Duodenal mucosa (tissue), 2 donors: ENCODE data around the gene MRGPRE.

Experiments used
- H3K27ac ChIP-seq: one replicate; pipeline ENCODE4 v1.7.0; 2013; ENCODE audit warnings: low read depth, low read length
- H3K27me3 ChIP-seq, 2 donors: one replicate each; pipeline ENCODE4 v1.7.0; 2013; ENCODE audit warnings: low read length in 2 of 2, control low read depth in 1 of 2; ENCODE audit not compliant: insufficient read depth in 2 of 2, control insufficient read depth in 1 of 2
- H3K36me3 ChIP-seq, 2 donors: one replicate each; pipeline ENCODE4 v1.7.0; 2013; ENCODE audit warnings: low read length in 2 of 2, control low read depth in 1 of 2; ENCODE audit not compliant: insufficient read depth in 2 of 2, control insufficient read depth in 1 of 2
- H3K4me1 ChIP-seq, 2 donors: one replicate each; pipeline ENCODE4 v1.7.0; 2013; ENCODE audit warnings: low read length in 2 of 2, control low read depth in 1 of 2; ENCODE audit not compliant: insufficient read depth in 2 of 2, control insufficient read depth in 1 of 2
- H3K4me3 ChIP-seq, 2 donors: one replicate each; pipeline ENCODE4 v1.7.0; 2013; ENCODE audit warnings: low read length in 2 of 2, low read depth in 1 of 2
- H3K9ac ChIP-seq, 2 donors: one replicate each; pipeline ENCODE4 v1.7.0; 2013; ENCODE audit warnings: low read length in 2 of 2, low read depth in 1 of 2
- H3K9me3 ChIP-seq, 2 donors: one replicate each; pipeline ENCODE4 v1.7.0; 2013; ENCODE audit warnings: low read length in 2 of 2, control low read depth in 1 of 2; ENCODE audit not compliant: control insufficient read depth in 1 of 2

MRGPRE gene

DNA sequence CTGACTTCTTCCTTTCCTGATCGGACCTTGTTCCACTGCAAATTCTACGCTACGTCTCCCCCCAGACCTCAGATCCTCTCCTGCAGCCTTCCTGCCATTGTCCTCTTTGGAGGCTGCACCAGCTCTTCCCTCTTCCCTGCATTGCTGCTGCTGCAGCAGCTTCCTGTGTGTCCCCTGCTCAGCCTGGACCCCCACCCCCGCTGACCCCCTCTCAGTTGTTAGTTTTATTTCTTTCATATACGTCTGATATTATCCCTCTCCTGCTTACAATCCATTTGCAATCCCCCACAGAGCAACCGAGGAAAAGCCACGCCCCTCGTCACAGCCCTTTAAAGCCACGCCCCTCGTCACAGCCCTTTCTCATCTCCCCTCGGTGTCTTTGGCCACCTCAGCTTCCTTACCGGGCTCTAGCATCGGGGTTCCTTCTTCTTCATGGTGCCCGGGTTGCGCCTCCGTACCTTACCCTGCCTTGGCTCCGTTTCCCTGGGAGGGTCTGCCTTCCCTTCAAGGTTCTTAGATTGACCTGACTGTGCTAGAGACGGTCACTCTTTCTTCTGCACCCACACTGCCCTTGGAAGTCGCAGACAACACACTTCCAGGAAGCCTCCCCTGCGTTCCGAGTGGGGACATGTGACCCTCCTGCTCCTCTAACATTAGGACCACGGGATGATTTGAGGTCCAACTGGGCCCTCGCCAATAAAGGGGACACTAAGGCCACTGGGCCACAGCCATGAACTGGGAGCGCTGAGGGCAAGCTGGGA lies 18.4 kb downstream of the MRGPRE start:
- no peak overlapping the region for H3K9ac ChIP-seq
- peaks cover 0 to 2% of the 10 kb centered on the region in 2 donors for H3K9me3 ChIP-seq
- H3K4me3 ChIP-seq: no peak overlapping the region
- H3K4me1 ChIP-seq: no peaks in the 10 kb centered on the region
- no peak overlapping the region for H3K27ac ChIP-seq
- no peaks in the 10 kb centered on the region for H3K36me3 ChIP-seq
- peaks cover 12 to 14% of the 10 kb centered on the region in 2 donors for H3K27me3 ChIP-seq

DNA sequence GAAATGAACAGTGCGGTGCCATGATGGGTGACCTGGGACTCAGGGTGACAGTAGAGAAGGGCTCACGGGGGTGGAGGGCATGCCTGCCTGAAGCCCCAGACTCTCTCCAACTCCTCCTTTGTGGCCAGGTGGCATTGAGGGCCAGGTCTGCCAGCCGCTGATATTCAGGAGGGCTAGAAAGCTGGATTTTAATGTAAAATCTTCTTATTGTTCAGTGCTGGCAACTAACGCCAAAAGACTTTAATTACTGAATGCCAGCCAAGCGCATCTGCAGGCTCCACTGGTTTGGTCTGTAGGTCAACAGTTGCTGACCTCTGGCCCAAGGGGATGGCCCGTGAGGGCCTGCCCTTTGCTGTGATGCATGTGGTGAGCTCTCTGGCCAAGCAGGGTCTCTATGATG lies 23.9 kb downstream of the MRGPRE start:
- no peak overlapping the region for H3K4me3 ChIP-seq
- peaks cover 6 to 7% of the 10 kb centered on the region in 2 donors for H3K27me3 ChIP-seq
- peaks cover 0 to 3% of the 10 kb centered on the region in 2 donors for H3K4me1 ChIP-seq
- peaks cover 0 to 2% of the 10 kb centered on the region in 2 donors for H3K9me3 ChIP-seq
- H3K9ac ChIP-seq: no peak overlapping the region
- no peak overlapping the region for H3K27ac ChIP-seq
- H3K36me3 ChIP-seq: no peaks in the 10 kb centered on the region

DNA sequence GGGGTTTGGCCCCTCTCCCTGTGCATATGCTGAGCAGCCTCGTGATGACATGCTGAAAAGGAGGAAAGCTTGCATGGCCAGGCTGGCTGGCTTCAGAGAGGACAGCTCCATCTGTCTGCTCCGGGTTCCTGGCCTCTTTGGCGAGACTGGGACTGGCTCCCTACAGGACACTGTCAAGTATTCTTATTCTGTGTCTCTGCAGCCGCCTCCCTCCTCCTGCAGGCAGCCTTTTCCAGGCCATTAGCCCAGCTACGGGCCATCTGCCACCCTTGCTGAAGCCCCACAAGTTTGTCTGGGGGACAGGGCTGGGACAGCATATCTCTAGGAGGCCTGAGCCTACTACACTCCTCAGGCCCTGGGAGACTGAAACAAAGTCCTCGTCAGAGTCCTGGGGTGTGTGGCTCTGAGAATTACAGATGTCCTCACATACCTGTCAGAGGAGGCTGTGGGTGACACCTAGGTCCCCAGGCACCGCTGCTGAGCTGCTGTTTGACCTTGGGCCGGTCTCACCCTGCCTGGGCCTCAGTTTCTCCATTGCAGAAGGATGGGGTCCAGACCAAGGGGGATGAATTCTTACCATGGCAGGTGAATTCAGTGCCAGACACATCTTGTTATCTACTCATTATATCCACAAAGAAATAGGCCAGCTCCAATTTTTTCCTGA lies 24.6 kb downstream of the MRGPRE start:
- Histone ChIP-seq H3K9me3 (peaks cover 0 to 2% of the 10 kb centered on the region in 2 donors), H3K9ac (no peak overlapping the region), H3K27ac (no peak overlapping the region), H3K4me3 (no peak overlapping the region), H3K27me3 (peaks cover 12 to 13% of the 10 kb centered on the region in 2 donors), H3K36me3 (no peaks in the 10 kb centered on the region), H3K4me1 (peaks cover 0 to 3% of the 10 kb centered on the region in 2 donors)

GRCh38 chr11:3206922-3207204 lies 25.4 kb downstream of the MRGPRE start:
- Histone ChIP-seq H3K27me3 (peaks cover 20% of the 10 kb centered on the region in 2 donors), H3K4me3 (no peak overlapping the region), H3K27ac (no peak overlapping the region), H3K4me1 (peaks cover 0 to 3% of the 10 kb centered on the region in 2 donors), H3K36me3 (no peaks in the 10 kb centered on the region), H3K9me3 (no peaks in the 10 kb centered on the region), H3K9ac (no peak overlapping the region)

DNA sequence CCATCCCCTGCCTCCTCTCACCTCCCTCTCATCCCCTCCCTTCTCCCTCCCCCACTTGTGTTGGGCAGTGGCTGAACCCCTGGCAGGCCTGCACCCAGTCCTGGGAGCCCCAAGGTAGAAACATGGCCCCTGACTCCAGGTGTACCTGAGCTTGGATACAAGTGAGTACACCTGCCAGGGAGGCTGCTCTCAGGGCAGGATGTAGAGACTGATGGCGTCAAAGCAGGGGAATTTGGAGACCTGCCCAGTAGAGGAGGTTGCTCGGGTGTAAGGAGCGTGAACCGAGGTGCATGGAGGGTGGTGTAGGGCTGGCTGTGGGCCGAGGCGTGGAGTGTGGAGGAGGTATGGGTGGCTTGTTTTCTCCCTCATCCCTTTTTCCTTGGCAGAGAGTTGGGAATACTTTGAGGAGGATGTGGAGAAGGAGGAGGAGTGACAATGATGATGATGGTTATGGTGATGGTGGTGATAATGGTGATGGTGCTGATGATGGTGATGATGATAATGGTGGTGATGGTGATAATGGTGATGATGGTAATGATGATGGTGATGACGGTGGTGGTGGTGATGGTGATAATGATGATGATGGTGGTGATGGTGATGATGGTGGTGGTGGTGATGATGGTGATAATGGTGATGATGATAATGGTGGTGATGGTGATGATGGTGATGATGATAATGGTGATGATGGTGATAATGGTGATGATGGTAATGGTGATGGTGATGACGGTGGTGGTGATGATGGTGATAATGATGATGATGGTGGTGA lies 25.9 kb downstream of the MRGPRE start:
- H3K27me3 ChIP-seq: peaks cover 21 to 25% of the 10 kb centered on the region in 2 donors
- H3K4me3 ChIP-seq: no peak overlapping the region
- H3K4me1 ChIP-seq: peaks cover 0 to 3% of the 10 kb centered on the region in 2 donors
- no peak overlapping the region for H3K9ac ChIP-seq
- no peaks in the 10 kb centered on the region for H3K9me3 ChIP-seq
- no peak overlapping the region for H3K27ac ChIP-seq
- no peaks in the 10 kb centered on the region for H3K36me3 ChIP-seq

DNA sequence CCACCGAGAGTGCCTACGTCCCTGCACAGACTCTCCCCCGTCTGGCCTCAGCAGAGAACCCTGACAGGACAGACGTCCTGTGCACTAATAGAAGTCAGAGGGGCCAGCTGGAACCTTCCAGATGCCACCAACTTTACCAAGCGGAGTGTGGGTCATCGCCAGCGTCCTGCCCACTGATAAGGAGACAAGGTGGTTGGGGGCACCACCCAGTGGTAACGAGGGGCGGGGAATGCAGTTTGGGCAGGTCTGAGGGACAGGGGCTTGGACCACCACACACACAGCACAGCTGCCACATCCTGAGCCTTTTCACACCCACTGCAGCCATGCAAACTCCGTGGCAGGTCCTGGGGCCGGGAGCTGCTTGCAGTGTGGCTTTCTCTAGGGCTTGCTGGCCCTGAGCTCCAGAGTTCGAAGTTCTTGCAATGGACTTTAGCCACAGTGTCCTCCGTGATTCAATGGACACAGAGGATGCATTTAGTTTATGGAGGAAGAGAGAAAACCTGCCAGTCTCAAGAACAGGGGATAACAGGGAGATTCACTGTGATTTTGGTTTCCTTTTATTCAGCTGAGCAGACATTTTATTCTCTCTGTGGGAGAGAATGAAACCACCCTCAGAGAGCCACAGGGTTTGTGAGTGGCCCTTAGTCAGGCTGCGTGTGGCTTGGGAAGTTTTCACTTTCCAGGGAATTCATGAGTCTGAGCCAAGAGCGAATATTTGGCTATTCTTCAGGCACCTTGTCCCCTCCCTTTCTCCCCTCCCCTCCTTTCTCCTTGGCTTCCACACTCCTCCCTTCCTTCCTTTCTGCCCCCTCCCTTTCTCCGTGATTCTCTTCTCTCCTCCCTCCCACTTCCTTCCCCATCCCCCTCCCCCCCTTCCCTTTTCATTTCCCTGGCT lies 26.7 kb downstream of the MRGPRE start:
- H3K27ac ChIP-seq: no peak overlapping the region
- H3K36me3 ChIP-seq: no peaks in the 10 kb centered on the region
- no peak overlapping the region for H3K4me3 ChIP-seq
- no peak overlapping the region for H3K9ac ChIP-seq
- H3K27me3 ChIP-seq: peaks cover 25 to 28% of the 10 kb centered on the region in 2 donors
- peaks cover 0 to 3% of the 10 kb centered on the region in 2 donors for H3K4me1 ChIP-seq
- no peaks in the 10 kb centered on the region for H3K9me3 ChIP-seq

- H3K27me3 ChIP-seq: peaks cover 25 to 29% of the 10 kb centered on the region in 2 donors
These were observed 27.8 kb downstream of the MRGPRE start for GRCh38 chr11:3204141-3205015.

DNA sequence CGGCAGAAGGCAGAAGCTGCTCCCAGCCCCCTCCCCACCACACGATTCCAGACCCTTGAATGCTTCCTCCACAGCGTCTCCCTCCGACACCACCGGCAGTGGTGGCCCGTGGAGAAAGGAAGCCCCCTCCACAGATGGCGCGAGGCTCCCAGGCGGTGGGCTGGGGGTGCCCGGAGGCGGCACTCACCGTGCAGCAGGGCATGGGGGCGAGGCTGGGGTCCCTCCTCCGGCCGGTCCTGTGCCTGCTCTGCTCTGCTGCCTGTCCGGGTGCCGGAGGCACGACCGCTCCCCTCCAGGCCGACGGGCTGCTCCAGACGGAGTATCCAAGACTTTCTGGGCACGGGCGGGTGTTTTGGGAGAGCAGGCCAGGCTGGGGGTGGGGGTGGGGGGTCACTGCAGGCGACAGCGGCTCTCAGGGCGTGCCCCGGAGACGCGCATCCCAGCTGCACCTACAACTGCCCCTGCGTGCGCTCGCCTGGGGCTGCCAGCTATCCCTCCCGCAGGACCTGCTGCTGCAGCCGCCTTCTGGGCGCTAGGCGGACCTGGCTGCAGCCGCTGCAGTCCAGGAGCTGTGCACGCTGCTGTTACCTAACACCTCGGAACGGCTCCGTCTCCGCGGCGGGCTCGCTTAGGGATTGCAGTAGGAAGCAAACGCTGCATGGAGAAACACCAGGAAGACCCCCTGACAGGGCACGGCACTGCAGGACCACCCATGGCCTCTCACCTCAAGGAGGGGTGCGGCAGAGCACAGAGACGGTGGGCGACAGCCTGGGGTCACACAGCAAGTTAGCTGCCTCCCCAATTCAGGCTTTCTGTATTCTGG lies 28.8 kb downstream of the MRGPRE start:
- Histone ChIP-seq H3K27me3 (peaks cover 25 to 29% of the 10 kb centered on the region in 2 donors), H3K4me1 (peaks cover 0 to 3% of the 10 kb centered on the region in 2 donors), H3K9ac (no peak overlapping the region), H3K9me3 (no peaks in the 10 kb centered on the region), H3K27ac (no peak overlapping the region), H3K36me3 (no peaks in the 10 kb centered on the region), H3K4me3 (no peak overlapping the region)

More at GRCh38 chr11:3204141-3205015, 27.8 kb downstream of the MRGPRE start:
- H3K9ac ChIP-seq: no peak overlapping the region
- H3K9me3 ChIP-seq: no peaks in the 10 kb centered on the region
- peaks cover 0 to 3% of the 10 kb centered on the region in 2 donors for H3K4me1 ChIP-seq
- no peak overlapping the region for H3K27ac ChIP-seq
- no peaks in the 10 kb centered on the region for H3K36me3 ChIP-seq
- H3K4me3 ChIP-seq: no peak overlapping the region
